Embryonic facial prominence (tissue), 1 donor: Measurements from ENCODE around the gene ATP13A1.

Source experiments
- DNase-seq: peaks from one replicate; pipeline ENCODE4 v3.0.0-alpha.2; 2016; ENCODE audit errors: extremely low spot score

Gene ATP13A1

GRCh38 chr19:19643158-19644053, 20.1 kb downstream of the ATP13A1 start, which contains the start of gene GMIP:
Gene GMIP (minus strand): TSS chr19:19643657. CDS start chr19:19643529, 128 bp downstream.
- DNase-seq, result no peak

- DNase-seq, result no peak
Observed at GRCh38 chr19:19642506-19643157, 20.8 kb downstream of the ATP13A1 start.

GRCh38 chr19:19637523-19638251, 25.8 kb downstream of the ATP13A1 start:
- DNase-seq, result no peak

- no peak for DNase-seq
Observed at GRCh38 chr19:19637186-19637522, 26.3 kb downstream of the ATP13A1 start.

GRCh38 chr19:19636573-19637185, 26.8 kb downstream of the ATP13A1 start:
- DNase-seq, result no peak

GRCh38 chr19:19635313-19635702, 28.2 kb downstream of the ATP13A1 start:
- DNase-seq, result no peak

GRCh38 chr19:19634516-19635312, 28.8 kb downstream of the ATP13A1 start:
- DNase-seq, result no peak

- DNase-seq, result no peak
Observed at GRCh38 chr19:19633711-19634515, 29.6 kb downstream of the ATP13A1 start.

GRCh38 chr19:19632661-19633060, 30.8 kb downstream of the ATP13A1 start:
- no peak for DNase-seq

GRCh38 chr19:19631346-19631745, 32.1 kb downstream of the ATP13A1 start:
- DNase-seq, result no peak

GRCh38 chr19:19630426-19630825, 33.0 kb downstream of the ATP13A1 start:
- DNase-seq, result no peak

- no peak for DNase-seq
Observed at GRCh38 chr19:19630062-19630414, 33.4 kb downstream of the ATP13A1 start.

- DNase-seq, result no peak
Observed at GRCh38 chr19:19628501-19629134, 34.9 kb downstream of the ATP13A1 start.

GRCh38 chr19:19627621-19628500, 35.6 kb downstream of the ATP13A1 start, which contains the start of gene LPAR2:
Gene LPAR2 (minus strand): TSS chr19:19628220. CDS start chr19:19627275, 945 bp downstream.
- no peak for DNase-seq

GRCh38 chr19:19626516-19627472, 36.7 kb downstream of the ATP13A1 start:
- no peak for DNase-seq

- no peak for DNase-seq
Observed at GRCh38 chr19:19624032-19624570, 39.4 kb downstream of the ATP13A1 start.

- DNase-seq, result no peak
Observed at GRCh38 chr19:19623383-19623782, 40.1 kb downstream of the ATP13A1 start.
